ENCODE results near the gene PTPRO.

Gene PTPRO

DNA sequence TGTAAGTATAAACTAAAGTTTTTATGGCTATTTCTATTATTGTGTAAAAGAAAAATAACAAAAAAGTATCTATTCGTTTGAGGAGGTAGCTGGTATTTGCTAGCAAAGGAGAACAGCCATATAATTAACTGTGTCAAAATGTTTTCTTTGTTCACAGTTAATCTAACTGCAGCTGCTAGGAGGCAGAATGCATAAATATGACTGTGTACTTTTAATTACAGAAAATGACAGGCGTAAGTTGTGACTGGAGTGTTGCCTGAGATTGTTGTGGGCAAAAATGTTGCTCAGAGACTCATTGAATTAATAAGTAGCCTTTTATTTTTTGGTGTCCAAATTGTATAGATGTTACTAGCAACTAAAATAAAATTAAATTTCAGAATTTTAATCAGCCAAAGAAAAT lies 33.5 kb downstream of the PTPRO start:
- no peak for DNase-seq

DNA sequence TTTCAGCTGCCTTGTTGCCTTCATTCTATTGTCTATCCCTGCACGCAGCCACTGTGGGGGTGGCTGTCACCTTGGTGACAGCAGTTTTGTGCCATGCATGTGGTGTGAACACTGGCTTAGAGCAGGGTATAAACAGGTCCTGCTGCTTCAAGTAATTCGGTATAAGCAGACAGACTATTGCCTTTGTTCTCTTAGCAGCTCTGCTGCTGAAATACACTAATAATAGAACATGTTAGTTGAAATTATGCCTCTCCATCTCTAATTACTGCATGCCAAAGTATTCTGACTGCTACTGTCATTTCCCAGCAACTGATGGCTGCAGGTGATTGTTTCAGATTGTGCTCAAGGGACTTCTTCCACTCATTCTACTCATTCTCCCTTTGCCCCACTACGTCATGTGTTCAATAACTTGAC lies 34.6 kb downstream of the PTPRO start:
- DNase-seq: no peak

DNA sequence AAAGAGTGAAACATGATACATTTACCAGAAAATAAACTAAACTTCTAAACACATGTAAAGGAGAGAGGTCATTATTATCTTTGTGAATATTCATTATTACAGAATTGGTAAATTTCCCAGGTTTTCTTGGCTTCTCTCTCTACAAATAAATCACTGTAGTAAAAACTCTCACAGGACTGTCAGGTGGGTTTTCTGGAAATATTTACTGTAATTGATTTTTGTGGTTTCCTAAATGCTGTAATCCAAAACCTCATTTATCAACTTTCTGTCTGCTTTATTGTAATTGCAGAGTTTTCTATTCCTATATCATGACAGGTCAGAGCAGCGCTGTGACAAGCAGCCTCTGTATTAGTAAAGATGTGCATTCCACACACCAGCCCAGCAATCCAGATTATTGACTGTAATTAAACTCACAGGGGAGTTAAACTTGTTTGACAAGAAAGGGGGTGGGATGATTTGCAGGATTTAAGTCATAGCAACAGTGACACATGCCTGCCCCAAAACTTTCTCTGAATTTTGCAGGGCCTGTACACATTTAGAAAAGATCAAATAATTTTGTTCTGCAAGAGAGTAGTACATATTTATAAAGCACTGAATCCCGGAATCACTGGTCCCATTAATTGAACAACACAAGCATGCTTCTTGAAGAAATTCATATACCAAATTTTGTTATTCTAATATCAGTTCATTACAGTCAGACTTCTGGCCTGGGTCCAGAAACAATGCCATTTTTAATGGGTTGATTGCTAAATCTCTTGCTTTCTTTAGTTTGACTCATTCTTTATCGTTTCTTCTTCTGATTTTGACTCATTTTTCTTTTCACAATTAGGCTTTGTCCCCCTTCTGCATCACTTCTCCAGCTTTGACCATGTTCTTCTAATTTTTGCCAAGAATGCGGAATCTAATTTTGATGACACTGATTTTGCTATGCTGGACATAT lies 42.2 kb downstream of the PTPRO start:
- DNase-seq: no peak

DNA sequence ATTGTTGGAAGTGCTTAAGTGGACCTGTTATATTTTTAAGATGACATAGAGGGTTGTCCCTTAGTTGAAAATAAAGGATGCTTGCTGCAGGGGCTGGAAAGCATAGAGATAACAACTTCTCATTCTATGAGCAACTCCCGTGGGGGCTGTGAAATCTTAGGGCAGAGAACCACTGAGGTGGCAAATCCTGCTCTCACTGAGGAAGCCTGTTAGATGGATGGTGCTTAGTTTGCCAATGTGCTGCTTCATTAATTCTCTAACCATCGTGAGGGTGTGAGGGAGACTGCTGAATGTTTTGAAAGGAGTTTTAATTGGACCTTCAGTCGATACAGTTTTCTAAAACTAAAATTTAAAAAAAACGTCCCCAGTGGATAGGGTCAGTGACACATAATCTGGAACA lies 46.5 kb downstream of the PTPRO start:
- no peak for DNase-seq

DNA sequence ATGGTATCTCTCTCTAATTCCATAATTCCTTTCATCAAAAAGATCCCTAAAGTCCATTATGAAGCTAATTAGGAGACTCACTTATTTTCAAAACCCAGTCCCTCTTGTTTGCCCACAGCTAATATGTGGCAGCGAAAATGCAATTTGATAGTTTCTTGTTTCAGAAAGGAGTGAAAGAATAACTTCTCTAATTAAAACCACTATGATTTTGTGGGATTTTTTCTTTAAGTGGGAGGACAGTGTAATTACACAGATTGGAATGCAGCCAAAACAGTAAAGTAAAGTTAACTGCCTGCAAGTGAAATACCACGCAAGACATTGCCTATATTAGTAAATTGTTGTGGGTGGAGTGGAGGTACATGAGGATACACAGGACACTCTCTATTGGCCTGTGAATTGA lies 50.0 kb downstream of the PTPRO start:
- no peak for DNase-seq

DNA sequence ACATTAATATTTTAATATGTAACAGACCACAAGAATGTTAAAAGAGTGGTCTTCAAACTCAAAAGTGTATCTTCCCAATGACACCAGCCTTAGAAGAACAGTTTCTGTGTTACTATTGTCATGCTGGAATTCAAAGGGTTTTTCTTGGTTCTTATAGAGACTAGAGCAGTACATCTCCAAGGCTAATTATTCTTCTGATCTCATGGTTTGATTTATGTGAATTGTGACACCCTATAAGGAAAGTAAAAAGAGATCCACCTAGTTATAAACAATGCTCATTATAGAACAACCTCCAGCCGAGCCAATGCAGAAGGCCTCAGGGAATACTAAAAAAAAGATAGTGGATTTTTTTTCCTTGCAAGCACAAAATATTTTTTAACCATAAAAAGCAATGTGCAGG lies 65.5 kb downstream of the PTPRO start:
- no peak for DNase-seq

DNA sequence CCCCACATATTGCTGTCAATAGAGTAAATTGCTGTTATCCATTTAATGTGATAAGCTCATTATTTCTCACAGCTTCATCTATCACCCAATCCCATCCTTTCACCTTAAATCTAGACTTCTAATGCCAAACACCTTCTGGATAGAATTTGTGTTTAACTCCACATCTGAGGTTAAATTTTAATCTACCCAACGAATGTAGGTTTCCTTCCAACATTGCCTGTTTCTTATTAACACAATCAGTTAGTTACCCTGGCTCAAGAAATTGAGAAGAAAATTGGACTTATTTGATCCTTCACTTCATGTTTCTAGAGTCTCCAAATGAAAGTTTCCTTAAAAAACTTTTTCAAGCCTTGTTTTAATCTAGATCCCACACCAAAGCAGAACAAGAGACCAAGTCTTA lies 67.3 kb downstream of the PTPRO start:
- DNase-seq: no peak

DNA sequence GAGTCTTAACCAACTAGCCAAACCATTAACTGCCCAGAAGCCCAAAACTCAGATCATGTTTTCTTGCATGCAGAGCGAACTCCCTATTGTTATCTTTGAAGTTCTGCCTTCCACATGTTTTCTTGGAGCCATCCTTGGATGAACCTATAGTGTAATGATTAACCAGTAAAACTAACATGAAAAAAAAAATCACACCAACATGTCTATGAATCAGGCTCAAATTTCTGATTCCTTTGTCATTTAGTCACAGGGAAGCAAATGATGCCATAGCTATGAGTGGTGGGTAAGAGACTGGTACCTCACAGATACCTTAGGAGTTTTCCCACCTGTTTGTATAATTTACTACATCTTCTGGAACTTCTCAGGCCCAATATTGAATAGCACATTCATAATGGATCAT lies 70.7 kb downstream of the PTPRO start:
- DNase-seq: no peak

DNA sequence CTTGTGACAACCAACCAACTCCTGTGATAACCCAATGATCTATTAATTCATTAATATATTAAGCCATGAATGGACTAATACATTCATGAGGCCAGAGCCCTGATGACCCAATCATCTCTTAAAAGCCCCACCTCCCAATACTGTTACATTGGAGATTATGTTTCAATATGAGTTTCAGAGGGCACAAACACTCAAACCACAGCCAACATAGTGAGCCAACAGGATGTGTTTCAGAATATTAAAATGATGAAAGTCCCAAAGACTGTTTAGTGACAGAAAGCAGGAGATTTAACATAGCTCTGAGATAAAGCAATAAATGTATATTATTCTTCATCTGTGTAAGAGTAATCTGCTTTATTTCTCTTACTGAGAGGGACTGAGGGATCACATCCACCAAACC lies 71.7 kb downstream of the PTPRO start:
- no peak for DNase-seq

DNA sequence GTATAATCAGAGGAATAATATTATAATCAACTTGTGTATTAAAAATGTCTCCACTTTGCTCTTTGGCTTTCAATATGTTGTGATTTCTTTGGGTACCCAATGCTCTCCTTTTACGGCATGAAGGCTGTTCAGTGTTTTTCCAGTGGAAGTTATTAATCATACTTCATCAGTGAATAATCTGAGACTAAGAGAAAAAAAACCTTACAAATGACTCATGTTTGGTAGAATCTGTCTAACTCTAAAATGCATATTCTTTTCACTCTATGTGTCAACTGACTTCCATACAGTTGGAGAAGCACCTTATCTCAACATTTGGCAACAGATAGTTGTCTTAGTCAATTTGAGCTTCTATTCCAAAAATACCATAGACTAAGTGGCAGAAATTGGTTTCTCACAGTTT lies 82.2 kb downstream of the PTPRO start:
- DNase-seq: no peak

DNA sequence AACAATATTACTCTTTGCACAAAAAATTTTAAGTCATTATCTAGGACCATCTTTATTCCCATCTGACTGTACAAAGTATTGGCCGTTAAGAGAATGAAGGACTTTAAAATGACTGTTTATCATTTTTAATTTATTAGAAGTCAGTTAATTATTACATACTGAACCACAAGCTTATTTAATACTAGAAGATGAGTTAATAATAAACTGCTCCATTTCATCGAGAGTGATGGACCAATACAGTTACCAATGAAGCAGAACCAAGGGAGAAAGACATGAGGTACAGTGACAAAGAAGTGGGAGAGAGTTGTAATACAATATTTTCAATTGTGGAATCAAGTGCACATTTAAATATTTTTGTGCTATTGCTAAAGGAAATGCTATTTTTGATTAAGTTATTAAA lies 83.3 kb downstream of the PTPRO start:
- DNase-seq: no peak

DNA sequence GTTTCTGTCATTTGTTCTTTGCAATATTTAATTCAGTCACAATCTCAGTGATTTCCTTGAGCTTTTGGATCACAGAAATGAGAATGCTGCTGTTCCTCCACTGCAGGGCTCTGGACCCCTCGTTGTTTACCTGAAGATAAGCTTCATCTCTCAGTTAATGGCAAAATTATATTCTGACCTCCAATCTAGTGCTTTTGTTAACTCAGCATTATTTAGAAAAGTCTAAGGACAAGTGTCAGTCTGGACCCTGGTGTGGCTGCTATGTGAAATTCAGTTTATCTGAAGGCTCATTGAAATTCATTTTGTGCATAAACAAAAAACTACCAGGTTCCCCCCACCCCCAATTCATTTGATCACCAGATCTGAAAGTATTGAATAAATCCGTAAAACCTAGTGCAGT lies 84.7 kb downstream of the PTPRO start:
- no peak for DNase-seq

DNA sequence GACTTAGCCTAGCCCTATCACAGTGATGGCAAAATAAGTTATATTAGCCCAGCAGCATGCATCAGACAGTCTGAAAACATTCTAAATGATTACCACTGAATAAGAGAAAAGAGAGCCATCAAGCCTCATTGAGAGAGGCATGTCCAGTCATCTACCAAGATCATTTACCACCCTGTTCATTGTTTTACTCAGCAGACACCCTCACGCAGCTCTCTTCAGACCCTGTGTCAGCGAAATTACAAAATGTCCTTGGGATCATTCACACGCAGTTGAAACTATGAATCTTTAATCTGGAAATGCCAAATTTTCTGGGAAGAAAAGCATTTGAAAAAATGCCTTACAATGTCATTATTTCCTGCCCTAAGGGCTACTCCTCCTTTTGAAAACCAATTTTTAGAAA lies 89.5 kb downstream of the PTPRO start:
- no peak for DNase-seq

DNA sequence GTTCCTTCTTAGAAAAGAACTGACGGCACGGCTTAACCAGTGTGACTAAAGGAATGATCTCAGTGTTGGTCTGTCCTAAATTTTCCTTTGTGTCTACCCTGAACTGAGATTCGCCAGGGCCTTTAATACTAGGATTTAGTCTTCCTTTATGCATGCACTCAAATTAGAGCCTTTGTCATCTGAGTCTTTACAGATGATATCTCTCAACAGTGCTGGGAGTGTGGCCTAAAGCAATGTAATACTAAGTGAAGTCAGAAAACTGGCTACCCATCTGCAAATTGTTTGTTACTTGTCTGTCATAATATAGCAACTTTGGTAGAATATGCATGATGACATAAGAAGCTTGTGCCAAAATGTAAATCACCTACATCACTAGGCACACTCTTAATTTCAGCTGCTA lies 95.4 kb downstream of the PTPRO start:
- DNase-seq: no peak

DNA sequence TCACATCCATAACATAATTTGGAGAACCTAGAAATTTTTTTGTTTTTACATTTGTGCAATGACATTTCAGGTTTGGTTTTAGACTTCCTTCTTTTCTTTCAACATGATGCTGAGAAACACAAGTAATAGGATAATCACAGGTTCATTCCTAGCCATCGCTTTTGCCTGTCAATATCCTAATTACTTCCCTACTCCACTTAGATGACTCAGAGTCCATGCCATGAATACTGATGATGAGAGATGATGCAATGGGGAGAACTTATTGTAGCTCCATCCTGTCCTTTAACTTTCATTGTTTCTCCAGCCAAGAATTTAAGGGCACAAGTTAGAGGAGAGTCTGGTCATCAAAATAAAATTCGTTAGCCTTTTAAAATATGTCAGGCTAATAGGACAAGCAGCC lies 101.3 kb downstream of the PTPRO start:
- DNase-seq: no peak

DNA sequence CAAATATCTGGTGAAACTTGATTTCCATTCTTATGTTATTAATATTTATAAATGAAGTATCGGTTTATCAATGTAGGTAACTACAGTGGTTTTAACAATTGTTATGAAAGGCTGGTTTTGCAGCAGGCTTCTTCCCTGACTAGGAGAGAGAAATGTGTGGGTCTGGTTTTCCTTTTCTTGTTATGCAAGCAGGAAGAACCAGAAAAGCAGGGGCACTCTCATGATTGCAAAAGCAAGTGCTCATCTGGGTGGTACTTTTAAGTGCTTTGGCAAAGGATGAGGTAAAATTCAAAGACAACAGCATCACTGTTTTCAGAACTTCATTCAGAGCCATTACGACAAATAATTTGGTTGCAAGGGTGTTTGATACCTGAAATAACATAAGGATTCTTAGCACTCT lies 105.6 kb downstream of the PTPRO start:
- no peak for DNase-seq

DNA sequence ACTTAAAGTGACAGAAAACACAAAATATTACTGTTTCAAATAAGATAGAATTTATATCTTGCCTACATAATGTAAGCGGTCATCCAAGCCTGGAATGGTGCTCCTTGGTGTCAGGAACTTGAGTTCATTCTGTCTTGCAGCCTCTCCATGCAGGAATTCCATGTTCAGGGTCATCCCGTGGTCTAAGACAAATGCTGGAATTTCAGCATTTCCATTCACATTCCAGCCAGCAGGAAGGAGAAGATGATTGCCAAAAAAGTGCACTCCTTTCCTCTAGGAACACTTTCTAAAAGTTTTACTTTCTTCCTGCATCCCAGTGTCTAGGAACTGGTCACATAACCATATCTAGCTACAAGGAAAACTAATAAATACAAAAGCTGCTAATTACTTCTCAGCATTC lies 106.3 kb downstream of the PTPRO start:
- no peak for DNase-seq

DNA sequence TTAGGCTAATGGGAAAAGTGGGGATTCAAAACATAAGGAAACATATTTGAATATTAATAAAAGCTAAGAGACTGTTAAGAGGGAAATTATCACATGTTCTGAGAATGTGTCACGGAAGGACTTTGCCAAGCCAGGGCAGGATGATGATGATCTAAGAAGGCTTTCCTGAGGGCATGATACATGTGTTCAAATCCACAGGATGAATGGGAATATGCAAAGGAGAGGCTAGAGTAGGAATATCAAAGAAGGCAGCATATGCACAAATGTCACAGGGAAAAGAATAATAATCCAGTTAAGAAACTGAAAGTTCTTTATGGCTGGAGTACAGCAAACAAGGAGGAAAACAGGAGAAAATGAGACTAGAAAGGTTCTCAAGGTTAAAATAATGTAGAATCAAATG lies 107.0 kb downstream of the PTPRO start:
- no peak for DNase-seq

DNA sequence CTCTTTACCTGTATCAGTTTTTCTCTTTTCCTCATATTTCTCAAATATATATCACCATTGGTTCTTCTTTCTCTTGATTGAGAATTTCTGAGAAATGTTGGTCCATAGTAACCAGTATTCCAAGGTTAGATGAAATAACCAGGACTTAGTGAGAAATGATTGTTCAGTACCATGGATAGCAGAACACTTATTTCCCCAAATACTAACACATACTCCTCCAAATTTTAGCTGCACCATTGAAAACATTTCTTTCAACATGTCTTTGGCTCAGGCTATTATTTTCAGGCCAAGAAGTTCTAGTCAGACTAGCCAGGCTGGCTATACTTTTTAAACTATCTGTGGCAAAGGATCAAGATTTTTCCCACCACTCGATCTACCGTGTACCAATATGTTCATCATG lies 113.3 kb downstream of the PTPRO start:
- no peak for DNase-seq

DNA sequence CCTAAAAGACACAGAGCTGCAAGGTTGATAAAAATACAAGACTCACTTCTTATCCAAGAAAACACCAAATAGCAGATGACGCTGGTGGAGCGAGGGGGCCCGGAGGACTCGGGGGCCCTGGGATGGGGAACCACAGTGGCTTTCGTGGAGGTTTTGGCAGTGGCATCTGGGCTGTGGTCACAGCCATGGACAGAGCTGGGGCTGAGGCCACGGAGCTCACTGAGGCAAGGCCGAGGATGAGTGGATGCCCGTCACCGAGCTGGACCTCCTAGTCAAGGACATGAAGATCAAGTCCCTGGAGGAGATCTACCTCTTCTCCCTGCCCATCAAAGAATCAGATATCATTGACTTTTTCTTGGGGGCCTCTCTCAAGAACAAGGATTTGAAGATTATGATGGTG lies 117.2 kb downstream of the PTPRO start:
- DNase-seq: no peak

DNA sequence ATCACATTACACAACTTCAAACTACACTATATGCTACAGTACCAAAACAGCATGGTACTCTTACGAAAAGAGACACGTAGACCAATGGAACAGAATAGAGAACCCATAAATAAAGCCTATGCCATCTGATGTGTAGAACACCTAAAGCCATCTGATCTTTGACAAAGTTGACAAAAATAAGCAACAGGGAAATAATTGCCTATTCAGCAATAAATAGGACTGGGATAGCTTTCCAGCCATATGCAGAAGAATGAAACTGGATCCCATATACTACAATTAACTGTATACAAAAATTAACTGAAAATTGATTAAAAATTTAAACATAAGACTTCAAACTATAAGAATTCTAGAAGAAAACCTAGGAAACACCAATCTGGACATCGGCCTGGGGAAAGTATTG lies 120.7 kb downstream of the PTPRO start:
- DNase-seq: no peak

DNA sequence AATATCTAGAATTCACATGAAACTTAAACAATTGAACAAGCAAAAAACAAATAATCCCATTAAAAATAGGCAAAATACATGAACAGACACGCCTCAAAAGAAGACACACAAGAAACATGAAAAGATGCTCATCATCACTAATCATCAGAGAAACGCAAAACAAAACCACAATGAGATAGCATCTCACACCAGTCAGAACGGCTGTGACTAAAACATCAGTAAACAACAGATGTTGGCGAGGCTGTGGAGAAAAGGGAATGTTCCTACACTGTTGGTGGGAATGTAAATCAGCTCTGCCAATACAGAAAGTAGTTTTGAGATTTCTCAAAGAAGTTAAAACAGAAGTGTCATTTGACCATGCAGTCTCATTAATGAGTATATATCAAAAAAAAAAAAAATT lies 121.3 kb downstream of the PTPRO start:
- DNase-seq: no peak

DNA sequence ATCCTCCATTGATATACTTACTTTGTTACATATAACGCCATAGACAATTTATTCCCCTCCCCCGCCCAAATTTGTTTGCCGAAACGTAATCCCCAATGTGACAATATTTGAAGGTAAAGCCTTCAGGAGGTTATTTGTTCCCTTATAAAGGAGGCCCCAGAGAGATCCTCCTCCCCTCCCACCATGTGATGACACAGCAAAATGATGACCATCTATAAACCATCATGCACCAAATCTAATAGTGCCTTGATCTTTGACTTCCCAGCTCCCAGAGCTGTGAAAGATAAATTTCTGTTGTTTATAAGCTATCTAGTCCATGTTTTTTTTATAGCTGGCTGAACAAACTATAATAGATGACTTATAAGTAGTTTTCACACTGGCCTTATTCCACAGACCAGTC lies 122.2 kb downstream of the PTPRO start:
- DNase-seq: no peak

DNA sequence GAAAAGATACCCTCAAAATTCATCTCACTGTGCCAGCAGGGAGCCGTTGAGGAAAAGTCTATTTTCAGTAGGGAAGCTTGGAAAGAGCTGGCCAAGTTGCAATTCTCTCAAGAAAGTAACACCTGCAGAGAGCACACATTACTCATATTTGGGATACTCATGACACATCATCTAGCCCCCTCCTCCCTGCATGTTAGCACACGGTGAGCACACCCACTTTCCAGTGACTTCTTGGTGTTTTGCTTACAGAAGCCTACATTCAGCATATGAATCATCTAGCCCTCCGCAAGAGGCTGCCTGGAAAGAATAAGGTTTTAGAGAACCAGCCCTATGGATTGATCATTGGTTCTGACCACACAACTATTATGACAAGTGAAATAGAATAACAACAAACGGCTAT lies 124.5 kb downstream of the PTPRO start:
- no peak for DNase-seq

DNA sequence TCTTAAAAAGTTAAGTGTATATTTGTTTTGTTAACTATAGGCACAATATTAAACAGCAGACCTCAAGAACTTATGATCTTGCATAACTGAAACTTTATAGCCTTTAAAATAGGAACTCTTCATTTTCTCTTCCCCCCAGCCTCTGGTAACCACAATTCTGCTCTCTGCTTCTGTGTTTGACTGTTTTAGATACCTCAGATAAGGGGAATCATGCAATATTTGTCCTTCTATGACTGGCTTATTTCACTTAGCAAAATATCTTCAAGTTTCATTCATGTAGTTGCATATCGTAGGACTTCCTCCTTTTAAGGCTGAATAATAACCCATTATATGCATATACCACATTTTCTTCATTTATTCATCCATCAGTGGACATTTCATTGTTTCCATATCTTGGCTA lies 131.3 kb downstream of the PTPRO start:
- DNase-seq: peak; percentile 64

Measured in hematopoietic multipotent progenitor cell treated with erythropoietin and hydrocortisone succinate and interleukin-3 and kit ligand, for 6 days (in vitro differentiated cells).